ENCODE results near the gene KLHL10. TPM values are rescaled to one million over a fixed set of nuclear protein-coding genes. Genes with fewer than 3 reads are reported as not detected.
A peak's percentile ranks its signal among the peaks of the same experiment; 100 is the strongest.

KLHL10 gene
- polyA plus RNA-seq, 2 of the 4 experiments (the other 2 are of a cell fraction) = 0.12 to 0.13 TPM

- Histone ChIP-seq H3K9me3 (no peaks in the 10 kb centered on the region), H3K4me2 (peak overlapping the region; percentile 97), H3K4me1 (peaks cover 30% of the 10 kb centered on the region), H3K27ac (peak overlapping the region; percentile 96 to 97), H3K4me3 (peak overlapping the region; percentile 79)
- 9% methylated on average over 12 of the region's 12 CpGs for WGBS (ENCODE audit: missing lambda C conversion rate)
- ChIA-PET CTCF (interaction anchor here (1.0 to 52.0 kb wide), 6 partner anchors 12 to 117 kb away, joined by 3 to 3262 read pairs (median 14); partner anchors contain the start of genes GAST, HAP1 and JUP), POLR2A (interaction anchor here (0.5 to 2.8 kb wide), 5 partner anchors 10 to 124 kb away, joined by 3 to 17 read pairs (median 8); partner anchors contain the start of genes EIF1 and KLHL11)
- TF ChIP-seq KDM5A (IDR thresholded peaks at IDR 0.05) = 0 out of 2 replicates have a peak, but pooled peaks have one; percentile 20
- no peak for TF ChIP-seq RFX5 (IDR thresholded peaks at IDR 0.05)
- TF ChIP-seq E2F6 (IDR thresholded peaks at IDR 0.05; ENCODE audit: borderline replicate concordance, low read depth) = 0 out of 2 replicates have a peak, but pooled peaks have one; percentile 5
- TF ChIP-seq JUNB (IDR thresholded peaks at IDR 0.05) = no peak
- TF ChIP-seq CBX8 (IDR thresholded peaks at IDR 0.05) = no peak
- ATAC-seq = peak; percentile 18 to 24; a peak in 5 of 6 replicates
- FAIRE-seq = no peak
- DNase-seq (ENCODE audit: low read depth in 1 of 2, low spot score in 1 of 2) = peak in 1 of 2 experiments; percentile 31
Measured at GRCh38 chr17:41813152-41813680, 24.4 kb upstream of the KLHL10 start.

GRCh38 chr17:41813699-41814124 lies 23.9 kb upstream of the KLHL10 start:
- CTCF ChIA-PET = interaction anchor here (1.0 to 52.0 kb wide), 6 partner anchors 12 to 118 kb away, joined by 3 to 3262 read pairs (median 12); partner anchors contain the start of genes GAST, HAP1 and JUP
- no peak for TF ChIP-seq USF2 (IDR thresholded peaks at IDR 0.05)
- no peak for TF ChIP-seq CEBPB (IDR thresholded peaks at IDR 0.05)
- no peak for TF ChIP-seq EHF (CRISPR knock-in tag; IDR thresholded peaks at IDR 0.05)
- TF ChIP-seq ELK1 (IDR thresholded peaks at IDR 0.05; ENCODE audit: low read depth, low read length) = no peak
- TF ChIP-seq PHF8 (IDR thresholded peaks at IDR 0.05; ENCODE audit: borderline replicate concordance, low read depth) = no peak
- no peak for TF ChIP-seq EHMT2 (IDR thresholded peaks at IDR 0.05; ENCODE audit: low read depth)
- no peak for TF ChIP-seq RFX5 (IDR thresholded peaks at IDR 0.05)
- no peak for TF ChIP-seq RARB (CRISPR knock-in tag; IDR thresholded peaks at IDR 0.05)
- TF ChIP-seq RAD21 (conservative IDR thresholded peaks at IDR 0.05 in 1 of 2, IDR thresholded peaks at IDR 0.05 in 1 of 2) = no peak
- TF ChIP-seq ZFP36 (IDR thresholded peaks at IDR 0.05; ENCODE audit: borderline replicate concordance, partially characterized antibody) = no peak
- TF ChIP-seq FOSB (CRISPR knock-in tag; IDR thresholded peaks at IDR 0.05) = no peak
- ATAC-seq = no peak
- no peak for FAIRE-seq
- peaks cover 30% of the 10 kb centered on the region for H3K4me1 ChIP-seq
- H3K27ac ChIP-seq = peak overlapping the region; percentile 96 to 97
- H3K4me3 ChIP-seq = peak overlapping the region; percentile 79
- H3K4me2 ChIP-seq = peak overlapping the region; percentile 97
- DNase-seq (ENCODE audit: low read depth in 1 of 2, low spot score in 1 of 2) = no peak
- 71% methylated on average over 9 of the region's 9 CpGs for WGBS (ENCODE audit: missing lambda C conversion rate)
- no peaks in the 10 kb centered on the region for H3K9me3 ChIP-seq
- POLR2A ChIA-PET = interaction anchor here (0.5 to 2.8 kb wide), 3 partner anchors 9 to 125 kb away, joined by 3 to 17 read pairs (median 8); partner anchors contain the start of gene EIF1

- DNase-seq (ENCODE audit: low read depth in 1 of 2, low spot score in 1 of 2) (no peak), ATAC-seq (no peak), FAIRE-seq (peak; percentile 7)
- TF ChIP-seq E2F6 (IDR thresholded peaks at IDR 0.05; ENCODE audit: borderline replicate concordance, low read depth) (no peak), TP53 (CRISPR knock-in tag; IDR thresholded peaks at IDR 0.05) (no peak), REST (IDR thresholded peaks at IDR 0.05) (no peak), FOSL2 (IDR thresholded peaks at IDR 0.05) (no peak), FOSL2 (CRISPR knock-in tag; IDR thresholded peaks at IDR 0.05) (no peak), HOXB5 (CRISPR knock-in tag; IDR thresholded peaks at IDR 0.05) (no peak)
- TF ChIP-seq, protein P1, sequence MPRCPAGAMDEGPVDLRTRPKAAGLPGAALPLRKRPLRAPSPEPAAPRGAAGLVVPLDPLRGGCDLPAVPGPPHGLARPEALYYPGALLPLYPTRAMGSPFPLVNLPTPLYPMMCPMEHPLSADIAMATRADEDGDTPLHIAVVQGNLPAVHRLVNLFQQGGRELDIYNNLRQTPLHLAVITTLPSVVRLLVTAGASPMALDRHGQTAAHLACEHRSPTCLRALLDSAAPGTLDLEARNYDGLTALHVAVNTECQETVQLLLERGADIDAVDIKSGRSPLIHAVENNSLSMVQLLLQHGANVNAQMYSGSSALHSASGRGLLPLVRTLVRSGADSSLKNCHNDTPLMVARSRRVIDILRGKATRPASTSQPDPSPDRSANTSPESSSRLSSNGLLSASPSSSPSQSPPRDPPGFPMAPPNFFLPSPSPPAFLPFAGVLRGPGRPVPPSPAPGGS (IDR thresholded peaks at IDR 0.05) = no peak
- Histone ChIP-seq H3K4me2 (peak overlapping the region; percentile 97), H3K9me3 (no peaks in the 10 kb centered on the region), H3K4me3 (peak overlapping the region; percentile 79), H3K4me1 (peaks cover 30% of the 10 kb centered on the region), H3K27ac (peak overlapping the region; percentile 96 to 97; a peak in 5 of 6 replicates)
- CTCF ChIA-PET = interaction anchor here (0.9 to 2.4 kb wide), 7 partner anchors 10 to 146 kb away, joined by 3 to 15 read pairs (median 4); no protein-coding TSS in a partner anchor
- POLR2A ChIA-PET = no interaction called here
- WGBS (ENCODE audit: missing lambda C conversion rate) = 81% methylated on average over 1 of the region's 1 CpG
Measured at GRCh38 chr17:41814195-41814594, 23.4 kb upstream of the KLHL10 start.

All from A549 (cell line).